ENCODE data around the gene DENND2C. TPM values are rescaled to one million over a fixed set of nuclear protein-coding genes. Genes with fewer than 3 reads are reported as not detected.

DENND2C gene
- total RNA-seq, 3 donors from 2014 or later (not counting 1 experiment from before 2014, with no cell fraction given): 1.6 to 6.7 (median 1.7) TPM

GRCh38 chr1:114701931-114702330 is 32.1 kb upstream of the DENND2C start:
- no peak overlapping the region for H3K27ac ChIP-seq (ENCODE audit: low read length)
- no peaks in the 10 kb centered on the region for H3K36me3 Mint-ChIP-seq
- DNase-seq (no peak), ATAC-seq (no peak)
- H3K27me3 Mint-ChIP-seq (ENCODE audit: low read depth in 2 of 2): peaks cover 2 to 5% of the 10 kb centered on the region in 2 donors
- no peaks in the 10 kb centered on the region for H3K9me3 Mint-ChIP-seq
- no peak overlapping the region for H3K4me3 ChIP-seq (ENCODE audit: low read length)
- intact Hi-C loops (cut with micrococcal nuclease): no loop called here
- H3K4me3 Mint-ChIP-seq: no peak overlapping the region
- H3K27me3 ChIP-seq (ENCODE audit: control insufficient read depth, insufficient read depth, low read length): no peaks in the 10 kb centered on the region
- H3K9me3 ChIP-seq (ENCODE audit: control insufficient read depth, insufficient read depth, low read length): no peaks in the 10 kb centered on the region
- H3K4me1 ChIP-seq (ENCODE audit: control insufficient read depth, insufficient read depth, low read length): no peaks in the 10 kb centered on the region
- no peak for TF ChIP-seq CTCF (IDR thresholded peaks at IDR 0.05)
- peaks cover 9% of the 10 kb centered on the region for H3K36me3 ChIP-seq (ENCODE audit: control insufficient read depth, insufficient read depth, low read length)
- WGBS (ENCODE audit: insufficient coverage): no CpG with 5 or more reads among the region's 2 CpGs
- H3K27ac Mint-ChIP-seq: no peak overlapping the region
- no peaks in the 10 kb centered on the region for H3K4me1 Mint-ChIP-seq

DNA sequence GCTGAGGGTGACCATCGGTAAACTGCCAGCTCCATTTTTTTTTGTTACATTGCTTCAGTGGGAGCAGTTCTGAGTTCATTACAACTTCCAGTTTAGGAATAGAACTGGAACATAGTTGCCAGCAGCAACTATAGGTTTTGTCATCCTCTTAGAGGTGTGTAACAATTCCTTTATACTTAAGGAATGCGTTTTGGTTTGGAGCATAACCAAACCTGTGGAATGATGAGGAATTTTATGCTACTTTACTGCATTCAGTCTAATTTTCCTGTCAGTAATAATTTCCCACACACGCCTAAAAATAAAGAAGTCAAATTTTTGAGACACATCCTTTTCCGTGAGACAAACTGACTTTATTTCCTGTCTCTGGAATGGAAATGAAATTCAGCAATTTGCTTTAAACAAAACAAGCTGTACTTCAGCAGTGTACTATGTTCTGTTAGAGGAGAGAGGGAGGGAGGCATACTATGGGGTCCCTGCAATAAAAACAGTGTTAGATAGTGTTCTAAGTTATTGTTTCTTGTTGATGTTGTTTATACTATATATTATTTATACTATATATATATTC is 30.3 kb upstream of the DENND2C start:
- Mint-ChIP-seq H3K4me3 (no peak overlapping the region), H3K27ac (no peak overlapping the region), H3K9me3 (no peaks in the 10 kb centered on the region), H3K27me3 (ENCODE audit: low read depth in 2 of 2) (peaks cover 9 to 18% of the 10 kb centered on the region in 2 donors), H3K36me3 (no peaks in the 10 kb centered on the region), H3K4me1 (no peaks in the 10 kb centered on the region)
- DNase-seq: no peak
- intact Hi-C loops (cut with micrococcal nuclease): no loop called here
- Histone ChIP-seq H3K4me1 (ENCODE audit: control insufficient read depth, insufficient read depth, low read length) (no peaks in the 10 kb centered on the region), H3K4me3 (ENCODE audit: low read length) (no peak overlapping the region), H3K36me3 (ENCODE audit: control insufficient read depth, insufficient read depth, low read length) (no peaks in the 10 kb centered on the region), H3K27ac (ENCODE audit: low read length) (no peak overlapping the region), H3K27me3 (ENCODE audit: control insufficient read depth, insufficient read depth, low read length) (no peaks in the 10 kb centered on the region), H3K9me3 (ENCODE audit: control insufficient read depth, insufficient read depth, low read length) (no peaks in the 10 kb centered on the region)
- ATAC-seq: no peak
- 45% methylated on average over 2 of the region's 4 CpGs for WGBS (ENCODE audit: insufficient coverage)
- TF ChIP-seq CTCF (IDR thresholded peaks at IDR 0.05): no peak

GRCh38 chr1:114696810-114697209 is 27.0 kb upstream of the DENND2C start:
- Histone ChIP-seq H3K27ac (ENCODE audit: low read length) (no peak overlapping the region), H3K36me3 (ENCODE audit: control insufficient read depth, insufficient read depth, low read length) (no peaks in the 10 kb centered on the region), H3K27me3 (ENCODE audit: control insufficient read depth, insufficient read depth, low read length) (no peaks in the 10 kb centered on the region), H3K4me3 (ENCODE audit: low read length) (no peak overlapping the region), H3K9me3 (ENCODE audit: control insufficient read depth, insufficient read depth, low read length) (no peaks in the 10 kb centered on the region), H3K4me1 (ENCODE audit: control insufficient read depth, insufficient read depth, low read length) (no peaks in the 10 kb centered on the region)
- no peak overlapping the region for H3K4me3 Mint-ChIP-seq
- no peaks in the 10 kb centered on the region for H3K9me3 Mint-ChIP-seq
- peaks cover 9 to 20% of the 10 kb centered on the region in 2 donors for H3K27me3 Mint-ChIP-seq (ENCODE audit: low read depth in 2 of 2)
- DNase-seq (no peak), ATAC-seq (no peak)
- no peak for TF ChIP-seq CTCF (IDR thresholded peaks at IDR 0.05)
- no peak overlapping the region for H3K27ac Mint-ChIP-seq
- intact Hi-C loops (cut with micrococcal nuclease): no loop called here
- H3K36me3 Mint-ChIP-seq: no peaks in the 10 kb centered on the region
- no peaks in the 10 kb centered on the region for H3K4me1 Mint-ChIP-seq

- Mint-ChIP-seq H3K4me3 (no peak within 1 kb of the TSS), H3K36me3 (no peaks in the 10 kb centered on the region), H3K4me1 (no peaks in the 10 kb centered on the region), H3K9me3 (no peaks in the 10 kb centered on the region), H3K27me3 (ENCODE audit: low read depth in 2 of 2) (peaks cover 12 to 20% of the 10 kb centered on the region in 2 donors), H3K27ac (no peak within 1 kb of the TSS)
- H3K4me1 ChIP-seq (ENCODE audit: control insufficient read depth, insufficient read depth, low read length): no peaks in the 10 kb centered on the region
- no peak for ATAC-seq
- H3K27me3 ChIP-seq (ENCODE audit: control insufficient read depth, insufficient read depth, low read length): no peaks in the 10 kb centered on the region
- no peaks in the 10 kb centered on the region for H3K9me3 ChIP-seq (ENCODE audit: control insufficient read depth, insufficient read depth, low read length)
- no peak for TF ChIP-seq CTCF (IDR thresholded peaks at IDR 0.05)
- intact Hi-C loops (cut with micrococcal nuclease): no loop called here
- 89% methylated on average over 5 of the region's 6 CpGs for whole genome bisulfite sequencing (ENCODE audit: insufficient coverage)
- H3K27ac ChIP-seq (ENCODE audit: low read length): no peak within 1 kb of the TSS
- H3K36me3 ChIP-seq (ENCODE audit: control insufficient read depth, insufficient read depth, low read length): no peaks in the 10 kb centered on the region
- no peak for DNase-seq
- H3K4me3 ChIP-seq (ENCODE audit: low read length): no peak within 1 kb of the TSS
Measured at GRCh38 chr1:114695430-114696058, 25.7 kb upstream of the DENND2C start, which contains the start of gene AMPD1. AMPD1 (minus strand) TSS chr1:114695546; CDS start chr1:114695471, 75 bp downstream.
